ENCODE data around the gene IRF8.

DNA sequence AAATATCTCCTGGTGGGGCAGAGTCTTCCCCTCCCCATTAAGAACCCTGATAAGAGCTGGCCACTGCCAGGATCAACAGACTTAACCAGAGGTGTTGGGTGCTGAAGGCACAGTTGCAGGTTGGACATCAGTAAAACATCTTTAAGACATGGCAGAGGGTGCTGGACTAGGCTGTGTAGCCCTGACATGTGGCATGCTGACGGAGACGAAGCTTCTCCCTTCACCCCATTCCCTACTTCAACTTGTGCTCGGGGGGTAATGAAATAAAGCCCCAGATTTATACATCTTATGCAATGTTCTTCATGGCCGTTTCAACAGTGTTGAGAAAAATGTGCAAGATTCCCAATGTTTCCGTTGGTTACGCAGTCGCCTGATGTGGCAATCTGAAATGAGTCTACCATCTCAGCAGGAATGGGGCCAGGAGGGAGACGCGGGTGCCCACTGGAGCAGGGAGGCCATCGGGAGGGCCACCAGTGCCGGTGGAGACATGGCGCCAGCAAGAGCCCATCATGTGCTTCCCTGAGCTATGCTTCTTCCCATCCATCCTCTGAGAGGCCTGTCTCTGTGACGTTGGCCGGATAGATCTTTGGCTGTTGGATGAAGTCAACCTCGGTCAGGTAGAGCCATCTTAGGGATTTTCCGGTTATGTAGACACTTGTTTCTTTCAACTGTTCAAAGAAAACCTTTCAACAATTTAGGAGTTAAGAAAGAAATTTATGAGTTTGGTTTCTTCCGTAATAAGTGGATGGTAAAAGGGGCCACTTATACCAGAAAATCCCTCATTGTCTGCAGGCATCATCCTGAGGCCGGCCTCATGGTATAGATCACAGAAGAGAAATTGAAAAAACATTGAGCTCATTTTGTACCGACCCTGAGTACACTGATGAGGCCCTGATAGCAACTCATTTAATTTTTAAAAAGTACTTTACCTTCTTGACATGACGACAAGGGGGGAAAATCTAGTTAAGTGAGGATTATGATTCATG is 6.4 kb downstream of the IRF8 start:
- TF ChIP-seq, protein P1, sequence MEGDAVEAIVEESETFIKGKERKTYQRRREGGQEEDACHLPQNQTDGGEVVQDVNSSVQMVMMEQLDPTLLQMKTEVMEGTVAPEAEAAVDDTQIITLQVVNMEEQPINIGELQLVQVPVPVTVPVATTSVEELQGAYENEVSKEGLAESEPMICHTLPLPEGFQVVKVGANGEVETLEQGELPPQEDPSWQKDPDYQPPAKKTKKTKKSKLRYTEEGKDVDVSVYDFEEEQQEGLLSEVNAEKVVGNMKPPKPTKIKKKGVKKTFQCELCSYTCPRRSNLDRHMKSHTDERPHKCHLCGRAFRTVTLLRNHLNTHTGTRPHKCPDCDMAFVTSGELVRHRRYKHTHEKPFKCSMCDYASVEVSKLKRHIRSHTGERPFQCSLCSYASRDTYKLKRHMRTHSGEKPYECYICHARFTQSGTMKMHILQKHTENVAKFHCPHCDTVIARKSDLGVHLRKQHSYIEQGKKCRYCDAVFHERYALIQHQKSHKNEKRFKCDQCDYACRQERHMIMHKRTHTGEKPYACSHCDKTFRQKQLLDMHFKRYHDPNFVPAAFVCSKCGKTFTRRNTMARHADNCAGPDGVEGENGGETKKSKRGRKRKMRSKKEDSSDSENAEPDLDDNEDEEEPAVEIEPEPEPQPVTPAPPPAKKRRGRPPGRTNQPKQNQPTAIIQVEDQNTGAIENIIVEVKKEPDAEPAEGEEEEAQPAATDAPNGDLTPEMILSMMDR (conservative IDR thresholded peaks at IDR 0.05 in 1 of 2, IDR thresholded peaks at IDR 0.05 in 1 of 2; ENCODE audit: low read depth in 1 of 2, low read length in 2 of 2), result no peak
- TF ChIP-seq EZH2 (IDR thresholded peaks at IDR 0.05; ENCODE audit: low read length, missing control alignments), result no peak
